BE2C (cell line): Measurements from ENCODE around the gene COL26A1.
A peak's percentile ranks its signal among the peaks of the same experiment; 100 is the strongest.

ENCODE experiments used
- DNase-seq: peaks from one replicate; pipeline ENCODE4 v3.0.0-alpha.2; 2020
- H3K27me3 ChIP-seq: fragments of 250-450 bp; sonication (Bioruptor Pico); 2 replicates; pipeline ENCODE4 v1.5.1; 2020; ENCODE audit warnings: mild to moderate bottlenecking
- H3K36me3 ChIP-seq: fragments of 250-450 bp; sonication (Bioruptor Pico); 2 replicates; pipeline ENCODE4 v1.5.1; 2020; ENCODE audit warnings: mild to moderate bottlenecking
- H3K4me1 ChIP-seq: fragments of 250-450 bp; sonication (Bioruptor Pico); 2 replicates; pipeline ENCODE4 v1.5.1; 2020
- H3K4me3 ChIP-seq: 2 replicates; pipeline ENCODE4 v1.5.1; 2011; ENCODE audit warnings: low read depth, low read length
- H3K9me3 ChIP-seq: fragments of 250-450 bp; sonication (Bioruptor Pico); 2 replicates; pipeline ENCODE4 v1.5.1; 2020
- CTCF ChIP-seq: IDR thresholded peaks from 2 replicates; pipeline ENCODE4 v1.5.1; 2012; ENCODE audit warnings: mild to moderate bottlenecking, low read depth, low read length

The COL26A1 gene

GRCh38 chr7:101522021-101522420 is 159.3 kb downstream of the COL26A1 start:
- Histone ChIP-seq H3K36me3 (no peaks in the 10 kb centered on the region), H3K4me1 (no peaks in the 10 kb centered on the region), H3K9me3 (no peaks in the 10 kb centered on the region), H3K27me3 (no peaks in the 10 kb centered on the region), H3K4me3 (no peak overlapping the region)
- DNase-seq: no peak
- TF ChIP-seq CTCF: no peak

- Histone ChIP-seq H3K36me3 (no peaks in the 10 kb centered on the region), H3K9me3 (no peaks in the 10 kb centered on the region), H3K4me3 (no peak overlapping the region), H3K27me3 (no peaks in the 10 kb centered on the region), H3K4me1 (no peaks in the 10 kb centered on the region)
- no peak for DNase-seq
- TF ChIP-seq CTCF: no peak
Measured at GRCh38 chr7:101527844-101528667, 165.4 kb downstream of the COL26A1 start.

GRCh38 chr7:101529560-101529959 is 166.9 kb downstream of the COL26A1 start:
- Histone ChIP-seq H3K27me3 (no peaks in the 10 kb centered on the region), H3K36me3 (no peaks in the 10 kb centered on the region), H3K9me3 (no peaks in the 10 kb centered on the region), H3K4me3 (no peak overlapping the region), H3K4me1 (no peaks in the 10 kb centered on the region)
- DNase-seq: no peak
- TF ChIP-seq CTCF: no peak

- Histone ChIP-seq H3K4me3 (no peak overlapping the region), H3K9me3 (no peaks in the 10 kb centered on the region), H3K27me3 (no peaks in the 10 kb centered on the region), H3K36me3 (no peaks in the 10 kb centered on the region), H3K4me1 (no peaks in the 10 kb centered on the region)
- peak; percentile 35 for DNase-seq
- no peak for TF ChIP-seq CTCF
Measured at GRCh38 chr7:101531726-101532357, 169.2 kb downstream of the COL26A1 start.

- Histone ChIP-seq H3K36me3 (no peaks in the 10 kb centered on the region), H3K4me1 (no peaks in the 10 kb centered on the region), H3K27me3 (no peaks in the 10 kb centered on the region), H3K4me3 (no peak overlapping the region), H3K9me3 (no peaks in the 10 kb centered on the region)
- no peak for DNase-seq
- TF ChIP-seq CTCF: no peak
Measured at GRCh38 chr7:101532400-101533102, 169.9 kb downstream of the COL26A1 start.
